NCI-H69 (cell line): Measurements from ENCODE around the gene TSHZ1.

Experiments used
- DNase-seq: peaks from one replicate; lab custom pipeline; 2025; lab: John Stamatoyannopoulos, UW

Gene TSHZ1

GRCh38 chr18:75275226-75275625 lies 64.6 kb downstream of the TSHZ1 start:
- DNase-seq = no peak

- DNase-seq = peak; percentile 88
Observed at GRCh38 chr18:75276818-75277609, 66.4 kb downstream of the TSHZ1 start.

GRCh38 chr18:75277610-75277928 lies 67.0 kb downstream of the TSHZ1 start:
- no peak for DNase-seq

GRCh38 chr18:75279381-75279780 lies 68.8 kb downstream of the TSHZ1 start:
- DNase-seq = no peak

GRCh38 chr18:75280427-75281280 lies 70.1 kb downstream of the TSHZ1 start:
- no peak for DNase-seq

- no peak for DNase-seq
Observed at GRCh38 chr18:75282746-75283145, 72.1 kb downstream of the TSHZ1 start.

GRCh38 chr18:75283731-75284130 lies 73.1 kb downstream of the TSHZ1 start:
- no peak for DNase-seq

GRCh38 chr18:75284566-75284965 lies 74.0 kb downstream of the TSHZ1 start:
- DNase-seq = no peak

- DNase-seq = no peak
Observed at GRCh38 chr18:75285876-75286275, 75.3 kb downstream of the TSHZ1 start.

- no peak for DNase-seq
Observed at GRCh38 chr18:75287006-75287405, 76.4 kb downstream of the TSHZ1 start.

- no peak for DNase-seq
Observed at GRCh38 chr18:75287700-75288099, 77.1 kb downstream of the TSHZ1 start.

GRCh38 chr18:75289761-75290160 lies 79.2 kb downstream of the TSHZ1 start:
- no peak for DNase-seq

- peak; percentile 100 for DNase-seq
Observed at GRCh38 chr18:75290737-75291358, 80.3 kb downstream of the TSHZ1 start.

GRCh38 chr18:75291460-75291859 lies 80.9 kb downstream of the TSHZ1 start:
- DNase-seq = peak; percentile 64

GRCh38 chr18:75293591-75293990 lies 83.0 kb downstream of the TSHZ1 start:
- DNase-seq = peak; percentile 22

- no peak for DNase-seq
Observed at GRCh38 chr18:75297731-75298130, 87.1 kb downstream of the TSHZ1 start.

- no peak for DNase-seq
Observed at GRCh38 chr18:75304678-75305557, 94.3 kb downstream of the TSHZ1 start.

GRCh38 chr18:75305984-75306383 lies 95.4 kb downstream of the TSHZ1 start:
- no peak for DNase-seq

- DNase-seq = no peak
Observed at GRCh38 chr18:75307530-75307929, 96.9 kb downstream of the TSHZ1 start.

- DNase-seq = no peak
Observed at GRCh38 chr18:75309564-75309963, 99.0 kb downstream of the TSHZ1 start.

GRCh38 chr18:75314117-75314516 lies 103.5 kb downstream of the TSHZ1 start:
- peak; percentile 47 for DNase-seq

- no peak for DNase-seq
Observed at GRCh38 chr18:75314606-75315005, 104.0 kb downstream of the TSHZ1 start.
